OCI-LY7 (cell line): Measurements from ENCODE around the gene CCSER2. TPM values are rescaled to one million over a fixed set of nuclear protein-coding genes. Genes with fewer than 3 reads are reported as not detected.

Experiments used
- BruUV-seq: library from RNA; stranded (reverse); fragments of 400-500 nt; replicated peaks from 2 replicates; lab custom pipeline; 2021; lab: Mats Ljungman, UMichigan
- CTCF ChIA-PET: fragments of 300-600 bp; sonication (Branson Sonifier 250); formaldehyde crosslinking; loops from one replicate; lab custom pipeline; 2022; ENCODE audit warnings: antibody characterized with exemption; ENCODE audit not compliant: unreplicated experiment; lab: Charles Lee
- POLR2A ChIA-PET: fragments of 300-600 bp; sonication (Branson Sonifier 250); formaldehyde crosslinking; loops from one replicate; lab custom pipeline; 2022; ENCODE audit warnings: antibody characterized with exemption; lab: Charles Lee
- DNase-seq: peaks from one replicate; pipeline ENCODE4 v3.0.0-alpha.2; 2015; ENCODE audit warnings: low spot score
- H2AFZ ChIP-seq: fragments of 200-600 bp; sonication (generic), shearing (Covaris generic); 2 replicates; pipeline ENCODE4 v1.6.1; 2014; ENCODE audit warnings: mild to moderate bottlenecking, antibody characterized with exemption, low read length, moderate library complexity
- H3K27ac ChIP-seq: fragments of 200-600 bp; sonication (generic); 2 replicates; pipeline ENCODE4 v1.5.1; 2014; ENCODE audit warnings: mixed run types, low read depth, mild to moderate bottlenecking, moderate library complexity, low read length, inconsistent platforms; ENCODE audit not compliant: poor library complexity, severe bottlenecking
- H3K36me3 ChIP-seq: fragments of 200-600 bp; sonication (generic); 2 replicates; pipeline ENCODE4 v1.6.1; 2014; ENCODE audit warnings: mild to moderate bottlenecking, antibody characterized with exemption, low read length, moderate library complexity, mixed read lengths; ENCODE audit not compliant: insufficient read depth
- H3K4me1 ChIP-seq: fragments of 200-600 bp; sonication (generic); 2 replicates; pipeline ENCODE4 v1.5.1; 2014; ENCODE audit warnings: mild to moderate bottlenecking, low read length; ENCODE audit not compliant: insufficient read depth, poor library complexity, severe bottlenecking
- H3K4me2 ChIP-seq: fragments of 200-600 bp; sonication (generic); 2 replicates; pipeline ENCODE4 v1.6.1; 2014; ENCODE audit warnings: mild to moderate bottlenecking, low read length
- H3K4me3 ChIP-seq: fragments of 200-600 bp; sonication (generic); 2 replicates; pipeline ENCODE4 v1.5.1; 2014; ENCODE audit warnings: mild to moderate bottlenecking, low read depth, low read length; ENCODE audit not compliant: poor library complexity, severe bottlenecking
- H3K79me2 ChIP-seq: fragments of 200-600 bp; sonication (generic); 2 replicates; pipeline ENCODE4 v1.6.1; 2016; ENCODE audit warnings: low read depth, mild to moderate bottlenecking, low read length, moderate library complexity, mixed read lengths; ENCODE audit not compliant: insufficient read depth
- H3K9me2 ChIP-seq: fragments of 200-600 bp; sonication (generic); 2 replicates; pipeline ENCODE4 v1.6.1; 2016; ENCODE audit warnings: mild to moderate bottlenecking, low read length, mixed read lengths; ENCODE audit not compliant: insufficient read depth
- H3K9me3 ChIP-seq: fragments of 200-600 bp; sonication (generic); 2 replicates; pipeline ENCODE4 v1.6.1; 2014; ENCODE audit warnings: mild to moderate bottlenecking, mixed run types, low read length, mixed read lengths
- H4K20me1 ChIP-seq: fragments of 200-600 bp; sonication (generic); 2 replicates; pipeline ENCODE4 v1.6.1; 2014; ENCODE audit warnings: mild to moderate bottlenecking, antibody characterized with exemption, low read length, moderate library complexity, mixed read lengths; ENCODE audit not compliant: insufficient read depth
- EZH2phosphoT487 ChIP-seq: fragments of 200-600 bp; sonication (generic); IDR thresholded peaks from 2 replicates; pipeline ENCODE4 v1.6.1; 2018; ENCODE audit warnings: low read depth, borderline replicate concordance, mild to moderate bottlenecking, mixed run types, antibody characterized with exemption, low read length, moderate library complexity, mixed read lengths
- intact Hi-C: fragments of 100-400 bp; cut with micrococcal nuclease; formaldehyde crosslinking; loops from one replicate; pipeline ENCODE4 v1.10.0; 2022; ENCODE audit not compliant: unreplicated experiment
- total RNA-seq, 2 experiments: library from RNA; depleted of rRNA in 1 of 2; stranded (reverse); fragments of >200 nt in 1 of 2; shearing (Covaris generic) in 1 of 2; gene quantifications; 2 replicates each; pipeline ENCODE4 v1.2.3, GENCODE V29; 2014 to 2022
- TF ChIP-seq, protein P1 (sequence below): fragments of 200-600 bp; sonication (generic); conservative IDR thresholded peaks from 2 replicates; pipeline ENCODE4 v1.5.1; 2014; ENCODE audit warnings: mild to moderate bottlenecking, antibody characterized with exemption, low read length, moderate library complexity, mixed read lengths

CCSER2 gene
- total RNA-seq, 2 experiments from 2014 or later: 15.9 to 30.1 TPM

DNA sequence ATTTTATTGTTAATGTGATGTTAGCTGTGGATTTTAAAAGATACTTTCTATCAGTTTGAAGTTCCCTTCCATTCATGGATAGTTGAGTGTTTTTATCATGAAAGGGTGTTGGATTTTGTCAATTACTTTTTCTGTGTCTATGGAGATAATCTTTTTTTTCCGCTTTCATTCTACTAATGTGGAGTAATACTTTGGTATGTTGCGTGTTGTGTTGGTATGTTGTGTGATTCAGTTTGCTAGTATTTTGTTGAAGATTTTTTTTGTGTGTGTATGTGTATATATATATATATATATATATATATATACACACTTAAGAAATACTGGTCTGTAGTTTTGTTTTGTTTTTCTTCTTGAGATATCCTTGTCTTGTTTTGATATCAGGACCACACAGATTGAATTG is 100.3 kb downstream of the CCSER2 start:
- BruUV-seq: no TSS peak
- Histone ChIP-seq H2AFZ (no peak overlapping the region), H3K4me3 (no peak overlapping the region), H3K36me3 (no peaks in the 10 kb centered on the region), H3K9me3 (no peaks in the 10 kb centered on the region), H3K79me2 (no peaks in the 10 kb centered on the region), H3K9me2 (no peaks in the 10 kb centered on the region), H4K20me1 (no peaks in the 10 kb centered on the region), H3K4me2 (no peak overlapping the region), H3K4me1 (peaks cover 4% of the 10 kb centered on the region), H3K27ac (no peak overlapping the region)
- intact Hi-C loops: loop anchor here (10.0 kb wide), 1 partner anchor 164 kb away; no protein-coding TSS in a partner anchor
- no peak for DNase-seq
- ChIA-PET CTCF (interaction anchor here (0.5 kb wide), 1 partner anchor 712 kb away, joined by 3 read pairs; no protein-coding TSS in a partner anchor), POLR2A (no interaction called here)
- TF ChIP-seq, protein P1, sequence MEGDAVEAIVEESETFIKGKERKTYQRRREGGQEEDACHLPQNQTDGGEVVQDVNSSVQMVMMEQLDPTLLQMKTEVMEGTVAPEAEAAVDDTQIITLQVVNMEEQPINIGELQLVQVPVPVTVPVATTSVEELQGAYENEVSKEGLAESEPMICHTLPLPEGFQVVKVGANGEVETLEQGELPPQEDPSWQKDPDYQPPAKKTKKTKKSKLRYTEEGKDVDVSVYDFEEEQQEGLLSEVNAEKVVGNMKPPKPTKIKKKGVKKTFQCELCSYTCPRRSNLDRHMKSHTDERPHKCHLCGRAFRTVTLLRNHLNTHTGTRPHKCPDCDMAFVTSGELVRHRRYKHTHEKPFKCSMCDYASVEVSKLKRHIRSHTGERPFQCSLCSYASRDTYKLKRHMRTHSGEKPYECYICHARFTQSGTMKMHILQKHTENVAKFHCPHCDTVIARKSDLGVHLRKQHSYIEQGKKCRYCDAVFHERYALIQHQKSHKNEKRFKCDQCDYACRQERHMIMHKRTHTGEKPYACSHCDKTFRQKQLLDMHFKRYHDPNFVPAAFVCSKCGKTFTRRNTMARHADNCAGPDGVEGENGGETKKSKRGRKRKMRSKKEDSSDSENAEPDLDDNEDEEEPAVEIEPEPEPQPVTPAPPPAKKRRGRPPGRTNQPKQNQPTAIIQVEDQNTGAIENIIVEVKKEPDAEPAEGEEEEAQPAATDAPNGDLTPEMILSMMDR: no peak
- no peak for TF ChIP-seq EZH2phosphoT487

DNA sequence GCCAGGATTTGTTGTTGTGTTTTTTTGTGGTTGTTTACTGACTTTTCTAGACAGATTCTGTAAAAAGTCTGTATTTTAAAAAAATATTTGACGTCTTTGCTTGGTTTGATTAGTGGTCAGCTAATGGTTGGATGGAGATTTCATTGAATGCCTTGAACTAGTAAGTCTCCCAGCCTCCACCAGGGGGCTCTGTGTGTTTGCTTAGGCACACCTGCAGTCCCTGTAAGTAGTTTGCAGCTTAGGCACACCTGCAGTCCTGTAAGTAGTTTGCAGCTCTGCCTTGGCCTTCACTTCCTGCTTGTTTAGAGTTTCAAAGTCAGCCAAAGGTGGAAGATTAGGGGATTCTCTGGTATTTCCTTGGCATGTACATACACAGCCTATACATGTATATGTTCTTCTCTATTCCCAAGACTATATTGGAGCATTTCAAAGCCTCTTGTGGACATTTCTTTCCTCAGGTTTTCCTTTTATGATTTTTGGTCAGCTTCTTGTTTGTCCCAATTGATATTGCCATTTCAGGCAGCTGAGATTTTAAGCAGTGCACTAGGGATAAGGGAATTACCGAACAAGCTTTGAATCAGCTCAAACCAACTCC is 101.6 kb downstream of the CCSER2 start:
- ChIA-PET POLR2A (no interaction called here), CTCF (interaction anchor here (0.8 kb wide), 1 partner anchor 107 kb away, joined by 4 read pairs; no protein-coding TSS in a partner anchor)
- BruUV-seq: no TSS peak

More for the DNA sequence above, 101.6 kb downstream of the CCSER2 start:
- peaks cover 4% of the 10 kb centered on the region for H3K4me1 ChIP-seq
- no peaks in the 10 kb centered on the region for H4K20me1 ChIP-seq
- no peaks in the 10 kb centered on the region for H3K36me3 ChIP-seq
- no peaks in the 10 kb centered on the region for H3K9me3 ChIP-seq
- no peak overlapping the region for H3K4me3 ChIP-seq
- H2AFZ ChIP-seq: no peak overlapping the region
- H3K27ac ChIP-seq: no peak overlapping the region
- no peaks in the 10 kb centered on the region for H3K79me2 ChIP-seq
- no peaks in the 10 kb centered on the region for H3K9me2 ChIP-seq
- intact Hi-C loops: loop anchor here (2.0 to 10.0 kb wide), 2 partner anchors 107 to 165 kb away; no protein-coding TSS in a partner anchor
- TF ChIP-seq, protein P1: peak; percentile 94
- no peak for TF ChIP-seq EZH2phosphoT487
- H3K4me2 ChIP-seq: no peak overlapping the region
- DNase-seq: peak; percentile 86
